OCI-LY1 (cell line): Measurements from ENCODE around the gene ERO1A.

Source experiments
- CTCF ChIP-seq: fragments of 200-600 bp; sonication (generic), shearing (Covaris generic); IDR thresholded peaks from 2 replicates; pipeline ENCODE4 v1.5.1; 2017; ENCODE audit warnings: mild to moderate bottlenecking, antibody characterized with exemption, low read length, moderate library complexity, mixed read lengths
- EZH2 ChIP-seq: fragments of 200-600 bp; sonication (generic), shearing (Covaris generic); IDR thresholded peaks from 2 replicates; pipeline ENCODE4 v1.8.0; 2017; ENCODE audit warnings: borderline replicate concordance, mixed run types, mild to moderate bottlenecking, antibody characterized with exemption, low read length, moderate library complexity, mixed read lengths

GRCh38 chr14:52690983-52691760 is 4.2 kb downstream of the ERO1A start:
- TF ChIP-seq CTCF (no peak), EZH2 (no peak)
